HCT116 (cell line): ENCODE data around the gene TPD52L2. TPM values are rescaled to one million over a fixed set of nuclear protein-coding genes. Genes with fewer than 3 reads are reported as not detected.

ENCODE experiments used
- ATAC-seq: fragments of 200-7000 bp; cut with Tn5 transposase; 2 replicates; pipeline ENCODE4 v1.9.1; 2020; ENCODE audit warnings: mild to moderate bottlenecking, moderate library complexity
- BruUV-seq: library from RNA; stranded (reverse); fragments of 400-500 nt; replicated peaks from 2 replicates; lab custom pipeline; 2021; lab: Mats Ljungman, UMichigan
- CTCF ChIA-PET: fragments of 300-600 bp; sonication (Branson Sonifier 250); formaldehyde crosslinking; loops from one replicate; lab custom pipeline; 2021; ENCODE audit warnings: antibody characterized with exemption; lab: Charles Lee
- POLR2A ChIA-PET: fragments of 300-600, 350-600 bp; sonication (Branson Sonifier 250); formaldehyde crosslinking; loops from one replicate; lab custom pipeline; 2021; ENCODE audit warnings: antibody characterized with exemption; lab: Charles Lee
- RAD21 ChIA-PET, 2 experiments: fragments of 300-600 bp; sonication (Branson Sonifier 250); formaldehyde crosslinking; loops; one replicate each; lab custom pipeline; 2023; ENCODE audit warnings: low total read pairs in 2 of 2; ENCODE audit not compliant: uncharacterized antibody in 2 of 2, unreplicated experiment in 2 of 2, low non-redundant PET in 1 of 2; lab: Charles Lee
- DNase-seq: peaks from one replicate; pipeline ENCODE4 v3.0.0-alpha.2; 2010; ENCODE audit warnings: low read depth, low spot score
- H2AFZ ChIP-seq: fragments of 200-600 bp; shearing (Covaris generic), sonication (generic); 2 replicates; pipeline ENCODE4 v1.6.1; 2017; ENCODE audit warnings: low read depth, mixed run types, mixed read lengths, antibody characterized with exemption, low read length; ENCODE audit not compliant: poor library complexity, severe bottlenecking
- H3K27ac ChIP-seq: 2 replicates; pipeline ENCODE4 v1.5.1; 2012; ENCODE audit warnings: low read depth, low read length
- H3K27me3 ChIP-seq: fragments of 200-600 bp; sonication (generic); 2 replicates; pipeline ENCODE4 v1.6.1; 2016; ENCODE audit warnings: mixed run types, low read length, mixed read lengths; ENCODE audit not compliant: insufficient read depth
- H3K36me3 ChIP-seq, 2 experiments: fragments of 200-500 bp in 1 of 2; fragments of 200-600 bp in 1 of 2; sonication (Bioruptor generic) in 1 of 2; sonication (generic) in 1 of 2; 2 replicates each; pipeline versions ENCODE4 v1.5.1 to v1.6.1; 2014 to 2016; ENCODE audit warnings: low read length in 2 of 2, inconsistent platforms in 1 of 2, mixed read lengths in 1 of 2, mixed run types in 1 of 2; ENCODE audit not compliant: insufficient read depth in 2 of 2, control insufficient read depth in 1 of 2
- H3K4me1 ChIP-seq, 2 experiments: fragments of 200-600 bp in 1 of 2; sonication (generic) in 1 of 2; 2 replicates each; pipeline versions ENCODE4 v1.5.1 to v1.6.1; 2012 to 2017; ENCODE audit warnings: low read length in 2 of 2, inconsistent platforms in 1 of 2, mild to moderate bottlenecking in 1 of 2, mixed read lengths in 1 of 2, mixed run types in 1 of 2, moderate library complexity in 1 of 2; ENCODE audit not compliant: insufficient read depth in 2 of 2, control insufficient read depth in 1 of 2
- H3K4me2 ChIP-seq: fragments of 200-600 bp; sonication (generic); 2 replicates; pipeline ENCODE4 v1.6.1; 2017; ENCODE audit warnings: mixed run types, low read length, mixed read lengths
- H3K4me3 ChIP-seq, 2 experiments: fragments of 200-600 bp in 1 of 2; sonication (generic) in 1 of 2; replicated peaks in 1 of 2; 2 replicates each; pipeline ENCODE4 v1.5.1; 2011 to 2016; ENCODE audit warnings: low read length in 2 of 2, control low read depth in 1 of 2, low read depth in 1 of 2, mild to moderate bottlenecking in 1 of 2, mixed read lengths in 1 of 2, mixed run types in 1 of 2
- H3K79me2 ChIP-seq: fragments of 200-600 bp; sonication (generic); 2 replicates; pipeline ENCODE4 v1.6.1; 2017; ENCODE audit warnings: mild to moderate bottlenecking, mixed run types, low read length, moderate library complexity, mixed read lengths; ENCODE audit not compliant: insufficient read depth
- H3K9ac ChIP-seq: fragments of 200-600 bp; sonication (generic); 2 replicates; pipeline ENCODE4 v1.6.1; 2016; ENCODE audit warnings: low read length, mixed read lengths
- H3K9me2 ChIP-seq: fragments of 200-600 bp; sonication (generic), shearing (Covaris generic); 2 replicates; pipeline ENCODE4 v1.6.1; 2017; ENCODE audit warnings: mixed run types, mild to moderate bottlenecking, moderate library complexity; ENCODE audit not compliant: insufficient read depth
- H3K9me3 ChIP-seq, 2 experiments: fragments of 200-500 bp in 1 of 2; fragments of 200-600 bp in 1 of 2; sonication (Bioruptor generic) in 1 of 2; sonication (generic) in 1 of 2; 2 replicates each; pipeline ENCODE4 v1.6.1; 2014 to 2017; ENCODE audit warnings: low read length in 2 of 2, mixed read lengths in 2 of 2, inconsistent platforms in 1 of 2, low read depth in 1 of 2, mild to moderate bottlenecking in 1 of 2, mixed run types in 1 of 2, moderate library complexity in 1 of 2; ENCODE audit not compliant: control insufficient read depth in 1 of 2, insufficient read depth in 1 of 2
- H4K20me1 ChIP-seq: fragments of 200-600 bp; sonication (generic), shearing (Covaris generic); 2 replicates; pipeline ENCODE4 v1.6.1; 2017; ENCODE audit warnings: mixed run types, mild to moderate bottlenecking, moderate library complexity; ENCODE audit not compliant: insufficient read depth
- CBX3 ChIP-seq: IDR thresholded peaks from 2 replicates; pipeline ENCODE4 v1.6.1; 2012; ENCODE audit warnings: low read depth
- CEBPB ChIP-seq: IDR thresholded peaks from 2 replicates; pipeline ENCODE4 v1.6.1; 2012; ENCODE audit warnings: low read depth
- EGR1 ChIP-seq: IDR thresholded peaks from 2 replicates; pipeline ENCODE4 v1.6.1; 2012; ENCODE audit warnings: low read depth
- ELF1 ChIP-seq: IDR thresholded peaks from 2 replicates; pipeline ENCODE4 v1.6.1; 2012; ENCODE audit warnings: low read depth, borderline replicate concordance
- EZH2 ChIP-seq: fragments of 200-600 bp; sonication (generic); IDR thresholded peaks from 2 replicates; pipeline ENCODE4 v1.6.1; 2017; ENCODE audit warnings: antibody characterized with exemption, mixed run types
- JUND ChIP-seq: IDR thresholded peaks from 2 replicates; pipeline ENCODE4 v1.6.1; 2012
- POLR2A ChIP-seq: IDR thresholded peaks from 2 replicates; pipeline ENCODE4 v1.7.0; 2011; ENCODE audit warnings: borderline replicate concordance; ENCODE audit not compliant: insufficient read depth, insufficient read length; ENCODE audit errors: extremely low read depth
- POLR2AphosphoS5 ChIP-seq: IDR thresholded peaks from 2 replicates; pipeline ENCODE4 v1.6.1; 2011; ENCODE audit warnings: mild to moderate bottlenecking, low read depth, low read length, moderate library complexity
- RAD21 ChIP-seq: IDR thresholded peaks from 2 replicates; pipeline ENCODE4 v1.6.1; 2012; ENCODE audit warnings: low read depth, mild to moderate bottlenecking
- SIN3A ChIP-seq: IDR thresholded peaks from 2 replicates; pipeline ENCODE4 v1.6.1; 2012; ENCODE audit warnings: low read depth
- SP1 ChIP-seq: IDR thresholded peaks from 2 replicates; pipeline ENCODE4 v1.6.1; 2012; ENCODE audit warnings: low read depth
- SRF ChIP-seq: IDR thresholded peaks from 2 replicates; pipeline ENCODE4 v1.6.1; 2012; ENCODE audit warnings: low read depth
- ZFX ChIP-seq: fragments of 450-650 bp; IDR thresholded peaks from 2 replicates; pipeline ENCODE4 v1.6.1; 2017
- ZNF274 ChIP-seq: fragments of 200-500 bp; sonication (Bioruptor generic); IDR thresholded peaks from 2 replicates; pipeline ENCODE4 v1.6.1; 2014; ENCODE audit warnings: mild to moderate bottlenecking, low read depth, low read length, inconsistent platforms
- intact Hi-C: fragments of 100-400 bp; cut with micrococcal nuclease; formaldehyde crosslinking; loops from 2 replicates; pipeline ENCODE4 v1.10.0; 2022
- total RNA-seq: library from RNA; stranded (reverse); gene quantifications from one replicate; pipeline ENCODE4 v1.2.1, GENCODE V29; 2021; ENCODE audit not compliant: unreplicated experiment
- TF ChIP-seq, protein P1 (sequence below), 3 experiments: fragments of 200-600 bp in 1 of 3; sonication (generic) in 1 of 3; IDR thresholded peaks in 2 of 3; conservative IDR thresholded peaks in 1 of 3; 2 replicates each; pipeline ENCODE4 v1.5.1; 2012 to 2017; ENCODE audit warnings: low read depth in 2 of 3, low read length in 2 of 3, antibody characterized with exemption in 1 of 3, borderline replicate concordance in 1 of 3, control low read depth in 1 of 3, mild to moderate bottlenecking in 1 of 3, mixed read lengths in 1 of 3, mixed run types in 1 of 3, moderate library complexity in 1 of 3; ENCODE audit not compliant: insufficient read depth in 1 of 3
- TF ChIP-seq, protein P2 (sequence below): IDR thresholded peaks from 2 replicates; pipeline ENCODE4 v1.6.1; 2011; ENCODE audit warnings: mild to moderate bottlenecking, low read length, moderate library complexity; ENCODE audit not compliant: insufficient replicate concordance; ENCODE audit errors: extremely low read depth
- TF ChIP-seq, protein P3 (sequence below): IDR thresholded peaks from 2 replicates; pipeline ENCODE4 v1.6.1; 2012

TPD52L2 gene
- total RNA-seq, 1 experiment from 2014 or later = 149 TPM

DNA sequence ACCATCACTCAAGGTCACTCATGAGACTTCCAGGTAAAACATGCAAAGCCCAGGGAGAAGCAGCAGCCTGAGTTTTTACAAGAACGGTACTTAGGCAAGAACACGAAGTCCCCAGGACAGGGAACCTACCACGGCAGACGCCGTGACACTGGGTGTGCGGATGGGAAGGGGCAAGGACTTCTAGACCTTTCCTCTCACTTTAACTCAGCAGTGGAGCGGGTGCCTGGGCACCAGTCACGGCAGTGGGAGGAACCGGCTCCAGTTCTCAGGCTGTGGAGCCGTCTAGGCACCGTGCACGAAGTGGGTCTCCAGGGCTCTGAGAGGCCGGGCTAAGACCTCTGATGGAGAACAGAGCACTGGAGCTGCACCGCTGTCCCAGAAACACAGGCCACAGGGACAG, 36.5 kb upstream of the TPD52L2 start:
- no peak for TF ChIP-seq POLR2A
- no peak for TF ChIP-seq ZFX
- no peak for TF ChIP-seq SIN3A
- TF ChIP-seq EZH2 = no peak
- no peak for TF ChIP-seq JUND
- no peak for TF ChIP-seq SP1
- no peak for TF ChIP-seq SRF
- no peak for TF ChIP-seq CBX3
- TF ChIP-seq POLR2AphosphoS5 = no peak
- H3K36me3 ChIP-seq = no peaks in the 10 kb centered on the region
- no TSS peak for BruUV-seq
- no peaks in the 10 kb centered on the region for H4K20me1 ChIP-seq
- no peaks in the 10 kb centered on the region for H3K9me2 ChIP-seq
- peaks cover 3 to 31% of the 10 kb centered on the region in 2 experiments; a peak in 3 of 4 replicates for H3K4me1 ChIP-seq
- ChIA-PET CTCF (no interaction called here), POLR2A (no interaction called here), RAD21 (no interaction called here)
- H3K9ac ChIP-seq = no peak overlapping the region
- no peaks in the 10 kb centered on the region for H3K9me3 ChIP-seq
- H3K79me2 ChIP-seq = 0 out of 2 replicates have a peak, but pooled peaks cover 3% of the 10 kb centered on the region
- intact Hi-C loops = no loop called here
- H3K27me3 ChIP-seq = no peaks in the 10 kb centered on the region
- no peak overlapping the region for H3K4me3 ChIP-seq
- ATAC-seq = no peak
- H2AFZ ChIP-seq = no peak overlapping the region
- DNase-seq = no peak
- no peak overlapping the region for H3K27ac ChIP-seq
- H3K4me2 ChIP-seq = no peak overlapping the region

DNA sequence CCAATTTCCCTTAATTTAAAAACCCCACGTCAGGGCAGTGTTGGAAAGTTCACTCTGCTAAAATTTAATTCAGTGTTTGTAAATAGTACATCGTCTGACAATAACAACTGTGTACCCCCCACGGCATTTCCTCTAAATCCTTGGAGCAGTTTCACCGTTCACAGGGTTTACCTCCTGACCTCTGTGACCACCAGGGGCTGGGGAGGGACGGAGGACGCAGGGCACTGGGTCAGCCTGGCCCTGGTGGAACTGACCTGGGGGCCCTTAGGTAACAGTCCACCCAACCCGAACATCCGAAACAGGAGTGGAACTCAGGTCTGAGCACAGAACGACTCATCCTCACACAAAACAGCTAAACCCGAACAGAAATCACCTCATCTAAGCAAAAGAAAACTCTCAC, 36.1 kb upstream of the TPD52L2 start:
- Histone ChIP-seq H3K79me2 (0 out of 2 replicates have a peak, but pooled peaks cover 3% of the 10 kb centered on the region), H3K4me2 (no peak overlapping the region), H3K36me3 (no peaks in the 10 kb centered on the region), H3K27me3 (no peaks in the 10 kb centered on the region), H3K4me3 (no peak overlapping the region), H3K27ac (no peak overlapping the region), H3K9me3 (no peaks in the 10 kb centered on the region), H3K4me1 (peaks cover 4 to 31% of the 10 kb centered on the region in 2 experiments), H4K20me1 (no peaks in the 10 kb centered on the region), H3K9ac (no peak overlapping the region), H2AFZ (no peak overlapping the region), H3K9me2 (no peaks in the 10 kb centered on the region)
- DNase-seq (no peak), ATAC-seq (no peak)
- intact Hi-C loops = no loop called here
- no TSS peak for BruUV-seq
- CTCF ChIA-PET = no interaction called here
- RAD21 ChIA-PET = no interaction called here
- POLR2A ChIA-PET = no interaction called here
- no peak for TF ChIP-seq EGR1
- TF ChIP-seq EZH2 = no peak
- TF ChIP-seq, protein P1, sequence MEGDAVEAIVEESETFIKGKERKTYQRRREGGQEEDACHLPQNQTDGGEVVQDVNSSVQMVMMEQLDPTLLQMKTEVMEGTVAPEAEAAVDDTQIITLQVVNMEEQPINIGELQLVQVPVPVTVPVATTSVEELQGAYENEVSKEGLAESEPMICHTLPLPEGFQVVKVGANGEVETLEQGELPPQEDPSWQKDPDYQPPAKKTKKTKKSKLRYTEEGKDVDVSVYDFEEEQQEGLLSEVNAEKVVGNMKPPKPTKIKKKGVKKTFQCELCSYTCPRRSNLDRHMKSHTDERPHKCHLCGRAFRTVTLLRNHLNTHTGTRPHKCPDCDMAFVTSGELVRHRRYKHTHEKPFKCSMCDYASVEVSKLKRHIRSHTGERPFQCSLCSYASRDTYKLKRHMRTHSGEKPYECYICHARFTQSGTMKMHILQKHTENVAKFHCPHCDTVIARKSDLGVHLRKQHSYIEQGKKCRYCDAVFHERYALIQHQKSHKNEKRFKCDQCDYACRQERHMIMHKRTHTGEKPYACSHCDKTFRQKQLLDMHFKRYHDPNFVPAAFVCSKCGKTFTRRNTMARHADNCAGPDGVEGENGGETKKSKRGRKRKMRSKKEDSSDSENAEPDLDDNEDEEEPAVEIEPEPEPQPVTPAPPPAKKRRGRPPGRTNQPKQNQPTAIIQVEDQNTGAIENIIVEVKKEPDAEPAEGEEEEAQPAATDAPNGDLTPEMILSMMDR (IDR thresholded peaks at IDR 0.05 in 2 of 3, conservative IDR thresholded peaks at IDR 0.05 in 1 of 3; ENCODE audit: borderline replicate concordance in 1 of 3, insufficient read depth in 1 of 3, low read depth in 2 of 3, low read length in 2 of 3) = no peak
- no peak for TF ChIP-seq CEBPB
- TF ChIP-seq POLR2A = no peak
- TF ChIP-seq ELF1 = no peak
- TF ChIP-seq SRF = no peak
- TF ChIP-seq RAD21 = no peak
- TF ChIP-seq ZNF274 = no peak
- TF ChIP-seq SP1 = no peak
- TF ChIP-seq CBX3 = no peak
- TF ChIP-seq JUND = no peak
- no peak for TF ChIP-seq SIN3A
- TF ChIP-seq, protein P2, sequence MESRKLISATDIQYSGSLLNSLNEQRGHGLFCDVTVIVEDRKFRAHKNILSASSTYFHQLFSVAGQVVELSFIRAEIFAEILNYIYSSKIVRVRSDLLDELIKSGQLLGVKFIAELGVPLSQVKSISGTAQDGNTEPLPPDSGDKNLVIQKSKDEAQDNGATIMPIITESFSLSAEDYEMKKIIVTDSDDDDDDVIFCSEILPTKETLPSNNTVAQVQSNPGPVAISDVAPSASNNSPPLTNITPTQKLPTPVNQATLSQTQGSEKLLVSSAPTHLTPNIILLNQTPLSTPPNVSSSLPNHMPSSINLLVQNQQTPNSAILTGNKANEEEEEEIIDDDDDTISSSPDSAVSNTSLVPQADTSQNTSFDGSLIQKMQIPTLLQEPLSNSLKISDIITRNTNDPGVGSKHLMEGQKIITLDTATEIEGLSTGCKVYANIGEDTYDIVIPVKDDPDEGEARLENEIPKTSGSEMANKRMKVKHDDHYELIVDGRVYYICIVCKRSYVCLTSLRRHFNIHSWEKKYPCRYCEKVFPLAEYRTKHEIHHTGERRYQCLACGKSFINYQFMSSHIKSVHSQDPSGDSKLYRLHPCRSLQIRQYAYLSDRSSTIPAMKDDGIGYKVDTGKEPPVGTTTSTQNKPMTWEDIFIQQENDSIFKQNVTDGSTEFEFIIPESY = no peak
- TF ChIP-seq, protein P3, sequence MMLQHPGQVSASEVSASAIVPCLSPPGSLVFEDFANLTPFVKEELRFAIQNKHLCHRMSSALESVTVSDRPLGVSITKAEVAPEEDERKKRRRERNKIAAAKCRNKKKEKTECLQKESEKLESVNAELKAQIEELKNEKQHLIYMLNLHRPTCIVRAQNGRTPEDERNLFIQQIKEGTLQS = no peak
